Thyroid gland (tissue), 4 donors: ENCODE data around the gene SORL1. TPM values are rescaled to one million over a fixed set of nuclear protein-coding genes. Genes with fewer than 3 reads are reported as not detected.

Experiments
- DNase-seq, 2 donors: peaks; one replicate each; pipeline ENCODE4 v3.0.0-alpha.2; 2019
- H3K27ac ChIP-seq, 3 donors: fragments of 200-600 bp; sonication (generic); 1 replicate in 2 of 3; 2 replicates in 1 of 3; pipeline ENCODE4 v1.5.1; 2016 to 2019; ENCODE audit warnings: mild to moderate bottlenecking in 1 of 3, moderate library complexity in 1 of 3
- H3K27me3 ChIP-seq: fragments of 200-600 bp; sonication (generic); one replicate; pipeline ENCODE4 v1.5.1; 2019
- H3K36me3 ChIP-seq, 2 donors: fragments of 200-600 bp; sonication (generic); one replicate each; pipeline ENCODE4 v1.5.1; 2016 to 2019
- H3K4me1 ChIP-seq, 2 donors: fragments of 200-600 bp; sonication (generic); one replicate each; pipeline ENCODE4 v1.5.1; 2017 to 2019
- H3K4me3 ChIP-seq, 3 donors: fragments of 200-600 bp; sonication (generic); replicated peaks in 1 of 3; 1 replicate in 2 of 3; 2 replicates in 1 of 3; pipeline ENCODE4 v1.5.1; 2016; ENCODE audit warnings: mild to moderate bottlenecking in 1 of 3
- H3K9me3 ChIP-seq: fragments of 200-600 bp; sonication (generic); one replicate; pipeline ENCODE4 v1.5.1; 2017
- CTCF ChIP-seq, 6 experiments: fragments of 200-600 bp in 3 of 6; fragments of 450-650 bp in 3 of 6; sonication (generic) in 3 of 6; IDR thresholded peaks; one replicate each; pipeline ENCODE4 v1.5.1; 2016 to 2019; ENCODE audit warnings: antibody characterized with exemption in 6 of 6, mild to moderate bottlenecking in 2 of 6, inconsistent platforms in 1 of 6, moderate library complexity in 1 of 6
- POLR2A ChIP-seq, 2 donors: fragments of 450-650 bp; IDR thresholded peaks; one replicate each; pipeline ENCODE4 v1.6.1; 2017; ENCODE audit warnings: antibody characterized with exemption in 2 of 2, mild to moderate bottlenecking in 2 of 2, moderate library complexity in 1 of 2
- WGBS, 2 donors: methylation state at CpG; one replicate each; pipeline ENCODE4 v1.1.5; 2017; 5-methylcytosine and 5-hydroxymethylcytosine counted together
- intact Hi-C: fragments of 100-400 bp; cut with DNase I; formaldehyde crosslinking; loops from one replicate; pipeline ENCODE4 v1.15.1; 2023
- total RNA-seq, 4 donors: library from RNA; depleted of rRNA; stranded (reverse); fragments of >200 nt; gene quantifications; one replicate each; pipeline ENCODE4 v1.2.3, GENCODE V29; 2016

Gene SORL1
- total RNA-seq, 4 donors from 2014 or later: 19.6 to 73.8 (median 53.6) TPM

GRCh38 chr11:121547574-121547973 is 95.5 kb downstream of the SORL1 start:
- Histone ChIP-seq H3K27ac (no peak overlapping the region), H3K4me3 (no peak overlapping the region), H3K36me3 (no peaks in the 10 kb centered on the region), H3K4me1 (no peaks in the 10 kb centered on the region), H3K9me3 (no peaks in the 10 kb centered on the region), H3K27me3 (no peaks in the 10 kb centered on the region)
- WGBS, 2 donors: 85 to 91% methylated on average over 3 of the region's 3 CpGs
- TF ChIP-seq POLR2A (IDR thresholded peaks at IDR 0.05) (no peak), CTCF (IDR thresholded peaks at IDR 0.05) (no peak)
- intact Hi-C loops: no loop called here
- DNase-seq: no peak

GRCh38 chr11:121550247-121551030 is 98.3 kb downstream of the SORL1 start:
- H3K27ac ChIP-seq: no peak overlapping the region
- H3K4me1 ChIP-seq: no peaks in the 10 kb centered on the region
- H3K27me3 ChIP-seq: no peaks in the 10 kb centered on the region
- intact Hi-C loops: no loop called here
- H3K36me3 ChIP-seq: no peaks in the 10 kb centered on the region
- TF ChIP-seq POLR2A (IDR thresholded peaks at IDR 0.05) (no peak), CTCF (IDR thresholded peaks at IDR 0.05) (no peak)
- DNase-seq: no peak
- no peaks in the 10 kb centered on the region for H3K9me3 ChIP-seq
- WGBS, 2 donors: 88% methylated on average over 10 of the region's 10 CpGs
- H3K4me3 ChIP-seq: no peak overlapping the region

- Histone ChIP-seq H3K9me3 (no peaks in the 10 kb centered on the region), H3K36me3 (no peaks in the 10 kb centered on the region), H3K4me1 (no peaks in the 10 kb centered on the region), H3K27me3 (no peaks in the 10 kb centered on the region), H3K27ac (no peak overlapping the region), H3K4me3 (no peak overlapping the region)
- WGBS, 2 donors: 90% methylated on average over 5 of the region's 5 CpGs
- TF ChIP-seq CTCF (IDR thresholded peaks at IDR 0.05) (no peak), POLR2A (IDR thresholded peaks at IDR 0.05) (no peak)
- no peak for DNase-seq
- intact Hi-C loops: no loop called here
These were observed 99.3 kb downstream of the SORL1 start for GRCh38 chr11:121551463-121551862.

GRCh38 chr11:121552154-121552553 is 100.0 kb downstream of the SORL1 start:
- WGBS, 2 donors: 93 to 98% methylated on average over 5 of the region's 5 CpGs
- no peaks in the 10 kb centered on the region for H3K9me3 ChIP-seq
- H3K4me1 ChIP-seq: no peaks in the 10 kb centered on the region
- no peak for TF ChIP-seq POLR2A (IDR thresholded peaks at IDR 0.05)
- no peak for TF ChIP-seq CTCF (IDR thresholded peaks at IDR 0.05)
- H3K27ac ChIP-seq: no peak overlapping the region
- DNase-seq: no peak
- H3K4me3 ChIP-seq: no peak overlapping the region
- H3K27me3 ChIP-seq: no peaks in the 10 kb centered on the region
- intact Hi-C loops: no loop called here
- H3K36me3 ChIP-seq: no peaks in the 10 kb centered on the region

GRCh38 chr11:121552644-121553043 is 100.5 kb downstream of the SORL1 start:
- WGBS, 2 donors: 91 to 94% methylated on average over 2 of the region's 2 CpGs
- Histone ChIP-seq H3K4me3 (no peak overlapping the region), H3K27ac (no peak overlapping the region), H3K4me1 (no peaks in the 10 kb centered on the region), H3K27me3 (no peaks in the 10 kb centered on the region), H3K36me3 (no peaks in the 10 kb centered on the region), H3K9me3 (no peaks in the 10 kb centered on the region)
- TF ChIP-seq CTCF (IDR thresholded peaks at IDR 0.05) (no peak), POLR2A (IDR thresholded peaks at IDR 0.05) (no peak)
- intact Hi-C loops: no loop called here
- DNase-seq: no peak
